Subcutaneous abdominal adipose tissue (tissue), 5 donors: Measurements from ENCODE around the gene SPHK1.

ENCODE experiments used
- H3K27ac ChIP-seq: one replicate; pipeline ENCODE4 v1.7.0; 2013; ENCODE audit warnings: low read depth, mild to moderate bottlenecking, inconsistent platforms, low read length, moderate library complexity
- H3K27me3 ChIP-seq, 5 donors: one replicate each; pipeline ENCODE4 v1.7.0; 2013; ENCODE audit warnings: low read length in 5 of 5, inconsistent platforms in 1 of 5; ENCODE audit not compliant: control insufficient read depth in 5 of 5, insufficient read depth in 4 of 5
- H3K36me3 ChIP-seq, 5 donors: one replicate each; pipeline ENCODE4 v1.7.0; 2013; ENCODE audit warnings: low read length in 5 of 5; ENCODE audit not compliant: control insufficient read depth in 5 of 5, insufficient read depth in 5 of 5
- H3K4me1 ChIP-seq, 5 donors: one replicate each; pipeline ENCODE4 v1.7.0; 2013; ENCODE audit warnings: low read length in 5 of 5, mild to moderate bottlenecking in 3 of 5, moderate library complexity in 1 of 5; ENCODE audit not compliant: control insufficient read depth in 5 of 5, insufficient read depth in 5 of 5
- H3K4me3 ChIP-seq, 5 donors: one replicate each; pipeline ENCODE4 v1.7.0; 2013; ENCODE audit warnings: low read length in 5 of 5, low read depth in 1 of 5
- H3K9ac ChIP-seq, 5 donors: one replicate each; pipeline ENCODE4 v1.7.0; 2013; ENCODE audit warnings: low read length in 5 of 5, mild to moderate bottlenecking in 4 of 5, moderate library complexity in 3 of 5
- H3K9me3 ChIP-seq, 5 donors: one replicate each; pipeline ENCODE4 v1.7.0; 2013; ENCODE audit warnings: low read length in 5 of 5; ENCODE audit not compliant: control insufficient read depth in 5 of 5
- donor health status: healthy.
- donor health status: healthy.
- donor health status: healthy.
- donor health status: healthy.
- donor health status: healthy.

SPHK1 gene

DNA sequence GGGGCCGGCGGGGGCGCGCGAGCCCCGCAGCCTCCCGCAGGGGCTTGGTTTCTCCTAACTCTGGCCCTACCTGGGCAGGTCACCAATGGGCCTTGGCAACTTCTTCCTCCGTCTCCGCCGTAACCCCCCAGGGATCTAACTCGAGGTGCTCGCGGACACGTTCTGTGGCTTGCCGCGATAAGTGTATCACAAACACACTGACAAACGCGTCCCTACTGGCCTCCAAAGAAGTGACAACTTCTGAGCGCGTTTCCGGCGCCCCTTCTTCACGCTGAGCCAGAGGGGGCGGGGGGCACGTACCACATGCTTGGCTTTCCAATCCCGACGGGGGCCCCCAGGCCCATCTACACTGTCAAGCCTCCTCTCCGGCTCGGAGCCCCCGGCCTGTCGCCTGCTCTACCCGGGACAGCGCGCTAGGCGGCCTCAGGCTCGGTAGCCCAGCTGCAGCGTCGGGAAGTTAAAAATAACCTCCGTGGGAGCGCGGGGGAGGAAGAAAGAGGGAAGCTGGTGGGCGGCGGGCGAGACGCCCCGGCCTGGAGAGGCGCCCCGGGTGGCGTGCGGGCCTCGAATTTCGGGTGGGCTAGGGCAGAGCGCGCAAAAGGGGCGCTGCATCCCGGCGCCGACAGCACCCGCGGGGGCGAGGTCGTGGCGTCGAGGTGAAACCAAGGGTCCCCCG, 725 bp upstream of the SPHK1 start:
- peak overlapping the region in 4 of 5 donors; percentile 54 to 78 (median 69) for H3K9ac ChIP-seq
- H3K27me3 ChIP-seq: peaks cover 0 to 15% (median 0%) of the 10 kb centered on the region in 5 donors
- H3K4me3 ChIP-seq: peak overlapping the region; percentile 65 to 77 (median 74)
- H3K4me1 ChIP-seq: peaks cover 6 to 50% (median 40%) of the 10 kb centered on the region in 5 donors
- no peaks in the 10 kb centered on the region for H3K36me3 ChIP-seq
- H3K9me3 ChIP-seq: no peaks in the 10 kb centered on the region
- H3K27ac ChIP-seq: peak overlapping the region; percentile 23

DNA sequence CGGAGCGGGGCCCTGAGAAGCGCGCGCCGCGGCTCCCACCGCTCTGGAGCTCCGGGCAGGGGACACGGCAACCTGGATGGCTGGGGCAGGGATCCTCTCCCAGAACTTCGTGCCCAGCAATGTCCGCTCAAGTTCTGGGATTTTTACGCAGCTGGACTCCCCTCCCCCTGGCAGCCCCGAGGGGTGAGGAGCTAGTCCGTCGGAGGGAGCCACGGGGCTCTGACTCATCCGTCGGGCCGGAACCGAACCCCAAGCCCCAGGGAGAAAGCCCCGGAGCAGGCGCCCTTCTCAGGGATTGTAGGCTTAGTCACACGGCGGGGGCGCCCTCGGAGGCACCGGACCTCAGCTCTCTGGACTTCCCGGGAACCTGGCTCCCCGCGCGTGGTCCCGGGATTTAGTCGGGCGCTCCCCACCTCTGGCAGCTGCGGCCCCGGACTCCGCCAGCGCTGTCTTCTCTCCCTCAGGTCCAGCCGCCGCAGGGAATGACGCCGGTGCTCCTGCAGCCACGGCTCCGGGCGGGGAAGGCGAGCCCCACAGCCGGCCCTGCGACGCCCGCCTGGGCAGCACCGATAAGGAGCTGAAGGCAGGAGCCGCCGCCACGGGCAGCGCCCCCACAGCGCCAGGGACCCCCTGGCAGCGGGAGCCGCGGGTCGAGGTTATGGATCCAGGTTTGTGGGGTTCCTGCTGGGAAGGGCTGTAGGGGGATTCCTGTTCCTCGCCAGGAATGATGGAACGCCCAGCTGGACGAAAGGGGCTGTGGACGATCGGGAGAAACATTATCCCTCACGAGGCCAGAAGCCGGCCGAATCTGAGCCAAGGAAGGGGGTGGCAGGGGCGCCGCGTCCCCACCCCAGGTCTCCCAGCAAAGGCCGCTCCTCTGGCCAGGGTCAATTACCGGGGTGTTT, 830 bp downstream of the SPHK1 start:
- Histone ChIP-seq H3K27ac (peak overlapping the region; percentile 46), H3K4me3 (peak overlapping the region; percentile 40 to 77 (median 74)), H3K27me3 (peaks cover 0 to 15% (median 0%) of the 10 kb centered on the region in 5 donors), H3K9ac (peak overlapping the region; percentile 38 to 78 (median 72)), H3K4me1 (peaks cover 6 to 62% (median 40%) of the 10 kb centered on the region in 5 donors), H3K9me3 (no peaks in the 10 kb centered on the region), H3K36me3 (peaks cover 0 to 4% (median under 1%) of the 10 kb centered on the region in 5 donors)

DNA sequence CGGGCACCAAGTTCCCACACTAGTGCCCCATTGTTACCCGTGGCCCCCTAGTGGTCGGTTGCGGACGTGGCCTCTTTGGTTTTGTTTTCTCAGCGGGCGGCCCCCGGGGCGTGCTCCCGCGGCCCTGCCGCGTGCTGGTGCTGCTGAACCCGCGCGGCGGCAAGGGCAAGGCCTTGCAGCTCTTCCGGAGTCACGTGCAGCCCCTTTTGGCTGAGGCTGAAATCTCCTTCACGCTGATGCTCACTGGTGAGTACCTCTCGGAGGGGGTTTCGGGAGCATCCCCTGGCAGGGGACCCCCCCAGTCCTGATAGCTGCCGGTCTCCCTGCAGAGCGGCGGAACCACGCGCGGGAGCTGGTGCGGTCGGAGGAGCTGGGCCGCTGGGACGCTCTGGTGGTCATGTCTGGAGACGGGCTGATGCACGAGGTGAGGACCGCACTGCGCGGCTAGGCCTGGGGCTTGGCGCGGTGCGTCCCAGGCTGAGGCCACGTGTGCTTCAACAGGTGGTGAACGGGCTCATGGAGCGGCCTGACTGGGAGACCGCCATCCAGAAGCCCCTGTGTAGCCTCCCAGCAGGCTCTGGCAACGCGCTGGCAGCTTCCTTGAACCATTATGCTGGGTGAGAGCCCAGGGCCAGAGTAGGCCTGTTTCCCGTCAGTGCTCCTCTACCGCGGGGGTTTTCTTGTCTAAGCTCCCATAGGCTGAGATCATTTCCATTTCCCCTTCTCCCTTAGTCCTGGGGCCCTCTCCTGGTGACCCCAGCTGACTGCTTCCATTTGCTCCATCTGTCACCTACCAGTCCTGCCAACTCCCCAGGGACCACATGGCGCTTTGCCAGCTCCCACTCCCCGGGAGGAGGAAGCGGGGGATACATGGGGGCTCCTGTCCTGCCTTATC, 1.7 kb downstream of the SPHK1 start:
- no peaks in the 10 kb centered on the region for H3K9me3 ChIP-seq
- no peak overlapping the region for H3K27ac ChIP-seq
- H3K36me3 ChIP-seq: peaks cover 0 to 13% (median 9%) of the 10 kb centered on the region in 5 donors
- peaks cover 0 to 15% (median 0%) of the 10 kb centered on the region in 5 donors for H3K27me3 ChIP-seq
- H3K4me3 ChIP-seq: peak overlapping the region in 4 of 5 donors; percentile 65 to 77 (median 75)
- H3K9ac ChIP-seq: peak overlapping the region in 4 of 5 donors; percentile 6 to 69 (median 60)
- peaks cover 5 to 60% (median 40%) of the 10 kb centered on the region in 5 donors for H3K4me1 ChIP-seq

DNA sequence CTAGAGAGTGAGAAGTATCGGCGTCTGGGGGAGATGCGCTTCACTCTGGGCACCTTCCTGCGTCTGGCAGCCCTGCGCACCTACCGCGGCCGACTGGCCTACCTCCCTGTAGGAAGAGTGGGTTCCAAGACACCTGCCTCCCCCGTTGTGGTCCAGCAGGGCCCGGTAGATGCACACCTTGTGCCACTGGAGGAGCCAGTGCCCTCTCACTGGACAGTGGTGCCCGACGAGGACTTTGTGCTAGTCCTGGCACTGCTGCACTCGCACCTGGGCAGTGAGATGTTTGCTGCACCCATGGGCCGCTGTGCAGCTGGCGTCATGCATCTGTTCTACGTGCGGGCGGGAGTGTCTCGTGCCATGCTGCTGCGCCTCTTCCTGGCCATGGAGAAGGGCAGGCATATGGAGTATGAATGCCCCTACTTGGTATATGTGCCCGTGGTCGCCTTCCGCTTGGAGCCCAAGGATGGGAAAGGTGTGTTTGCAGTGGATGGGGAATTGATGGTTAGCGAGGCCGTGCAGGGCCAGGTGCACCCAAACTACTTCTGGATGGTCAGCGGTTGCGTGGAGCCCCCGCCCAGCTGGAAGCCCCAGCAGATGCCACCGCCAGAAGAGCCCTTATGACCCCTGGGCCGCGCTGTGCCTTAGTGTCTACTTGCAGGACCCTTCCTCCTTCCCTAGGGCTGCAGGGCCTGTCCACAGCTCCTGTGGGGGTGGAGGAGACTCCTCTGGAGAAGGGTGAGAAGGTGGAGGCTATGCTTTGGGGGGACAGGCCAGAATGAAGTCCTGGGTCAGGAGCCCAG, 2.8 kb downstream of the SPHK1 start:
- Histone ChIP-seq H3K4me3 (no peak overlapping the region), H3K9ac (no peak overlapping the region), H3K9me3 (no peaks in the 10 kb centered on the region), H3K27ac (no peak overlapping the region), H3K36me3 (peaks cover 0 to 23% (median 17%) of the 10 kb centered on the region in 5 donors), H3K27me3 (peaks cover 0 to 15% (median 0%) of the 10 kb centered on the region in 5 donors), H3K4me1 (peaks cover 5 to 53% (median 40%) of the 10 kb centered on the region in 5 donors)

DNA sequence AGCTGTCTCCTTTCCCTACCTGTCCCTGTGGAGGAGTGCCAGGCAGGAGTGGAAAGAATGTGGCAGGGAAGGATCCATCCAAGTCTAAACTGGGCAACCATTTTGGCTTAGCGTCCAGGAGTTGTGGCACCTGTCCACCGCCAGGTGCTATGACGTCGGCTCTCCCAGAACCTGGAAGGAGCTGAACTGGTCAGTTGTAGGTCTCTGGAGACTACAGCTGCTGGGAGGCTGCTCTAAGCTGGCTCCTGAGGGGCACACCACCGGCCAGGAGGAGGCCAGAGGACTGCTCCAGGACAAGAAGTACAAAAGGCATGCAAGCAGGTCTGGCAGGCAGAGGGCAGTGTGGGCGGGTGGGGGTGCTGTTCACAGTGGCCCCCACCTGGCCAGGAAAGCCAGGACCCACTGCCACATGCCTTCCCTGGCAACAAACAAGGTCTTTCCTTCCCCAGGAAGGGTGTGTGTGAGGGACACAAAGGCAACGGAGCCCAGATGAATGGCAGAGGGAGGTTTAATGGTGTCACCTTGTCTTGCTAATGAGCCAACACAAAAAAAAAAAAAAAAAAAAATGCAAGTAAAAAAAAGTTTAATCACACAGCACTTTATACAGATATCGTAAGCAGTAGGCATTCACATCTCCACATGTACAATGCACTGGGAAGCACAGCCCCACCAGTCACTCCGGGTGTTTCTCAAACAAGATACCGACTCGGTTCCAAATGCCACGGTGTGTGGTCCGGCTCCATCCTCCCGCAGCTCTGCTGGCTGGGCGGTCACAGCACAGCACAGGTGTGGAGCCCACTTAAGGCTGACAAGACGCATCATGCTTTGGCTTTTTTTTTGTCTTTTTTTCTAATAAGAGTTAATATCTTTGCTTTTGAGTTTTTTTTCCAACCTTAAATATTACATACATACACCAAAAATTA, 4.8 kb downstream of the SPHK1 start:
- Histone ChIP-seq H3K9me3 (no peaks in the 10 kb centered on the region), H3K27me3 (peaks cover 0 to 10% (median 0%) of the 10 kb centered on the region in 5 donors), H3K27ac (no peak overlapping the region), H3K4me3 (no peak overlapping the region), H3K36me3 (peaks cover 0 to 33% (median 26%) of the 10 kb centered on the region in 5 donors), H3K9ac (no peak overlapping the region), H3K4me1 (peaks cover 5 to 39% (median 22%) of the 10 kb centered on the region in 5 donors)

- Histone ChIP-seq H3K9me3 (no peaks in the 10 kb centered on the region), H3K36me3 (peaks cover 0 to 38% (median 28%) of the 10 kb centered on the region in 5 donors), H3K27ac (no peak overlapping the region), H3K4me1 (peaks cover 4 to 35% (median 15%) of the 10 kb centered on the region in 5 donors), H3K9ac (no peak overlapping the region), H3K4me3 (no peak overlapping the region), H3K27me3 (peaks cover 0 to 7% (median 0%) of the 10 kb centered on the region in 5 donors)
Observed at GRCh38 chr17:76390003-76390421, 5.6 kb downstream of the SPHK1 start.

DNA sequence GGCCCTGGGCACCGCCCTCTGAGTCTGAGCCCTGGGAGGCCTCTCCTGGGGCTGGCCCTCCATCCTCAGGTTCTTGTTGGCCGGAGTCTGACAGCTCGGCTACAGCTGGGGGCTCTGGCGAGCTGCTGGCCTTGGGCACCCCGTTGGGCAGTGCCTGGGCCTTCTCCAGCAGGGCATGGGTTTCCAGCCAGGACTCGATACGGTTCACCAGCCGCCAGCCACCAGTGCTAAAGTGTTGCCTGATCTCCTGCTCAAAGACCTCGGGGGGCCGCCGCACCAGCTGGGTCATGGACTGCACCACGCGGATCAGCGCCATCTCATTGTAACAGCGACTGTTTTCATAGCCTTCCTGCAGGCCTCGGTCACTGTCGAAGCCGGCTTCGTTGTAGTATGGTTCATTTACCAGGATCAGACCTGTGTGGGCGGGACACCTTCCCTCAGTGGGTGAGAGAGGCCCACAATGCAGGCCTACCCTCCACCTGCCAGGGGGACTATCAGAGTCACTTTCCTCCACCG, 6.8 kb downstream of the SPHK1 start:
- Histone ChIP-seq H3K27me3 (no peaks in the 10 kb centered on the region), H3K4me3 (no peak overlapping the region), H3K9me3 (no peaks in the 10 kb centered on the region), H3K27ac (no peak overlapping the region), H3K4me1 (peaks cover 1 to 22% (median 3%) of the 10 kb centered on the region in 5 donors), H3K36me3 (peaks cover 0 to 49% (median 38%) of the 10 kb centered on the region in 5 donors), H3K9ac (no peak overlapping the region)

- Histone ChIP-seq H3K9ac (no peak overlapping the region), H3K27ac (no peak overlapping the region), H3K4me1 (peaks cover 0 to 14% (median 2%) of the 10 kb centered on the region in 5 donors), H3K9me3 (no peaks in the 10 kb centered on the region), H3K27me3 (no peaks in the 10 kb centered on the region), H3K36me3 (peaks cover 0 to 78% (median 65%) of the 10 kb centered on the region in 5 donors), H3K4me3 (no peak overlapping the region)
Observed at GRCh38 chr17:76394166-76394565, 9.8 kb downstream of the SPHK1 start.
